Measurements from ENCODE around the gene SYAP1. TPM values are rescaled to one million over a fixed set of nuclear protein-coding genes. Genes with fewer than 3 reads are reported as not detected.
"Not testable (repeated sequence)": the region's sequence is repeated elsewhere in the genome, so short reads cannot be mapped to it uniquely, and the experiment has no call there.

The SYAP1 gene
- total RNA-seq, 1 donor from 2014 or later = 14.2 TPM

DNA sequence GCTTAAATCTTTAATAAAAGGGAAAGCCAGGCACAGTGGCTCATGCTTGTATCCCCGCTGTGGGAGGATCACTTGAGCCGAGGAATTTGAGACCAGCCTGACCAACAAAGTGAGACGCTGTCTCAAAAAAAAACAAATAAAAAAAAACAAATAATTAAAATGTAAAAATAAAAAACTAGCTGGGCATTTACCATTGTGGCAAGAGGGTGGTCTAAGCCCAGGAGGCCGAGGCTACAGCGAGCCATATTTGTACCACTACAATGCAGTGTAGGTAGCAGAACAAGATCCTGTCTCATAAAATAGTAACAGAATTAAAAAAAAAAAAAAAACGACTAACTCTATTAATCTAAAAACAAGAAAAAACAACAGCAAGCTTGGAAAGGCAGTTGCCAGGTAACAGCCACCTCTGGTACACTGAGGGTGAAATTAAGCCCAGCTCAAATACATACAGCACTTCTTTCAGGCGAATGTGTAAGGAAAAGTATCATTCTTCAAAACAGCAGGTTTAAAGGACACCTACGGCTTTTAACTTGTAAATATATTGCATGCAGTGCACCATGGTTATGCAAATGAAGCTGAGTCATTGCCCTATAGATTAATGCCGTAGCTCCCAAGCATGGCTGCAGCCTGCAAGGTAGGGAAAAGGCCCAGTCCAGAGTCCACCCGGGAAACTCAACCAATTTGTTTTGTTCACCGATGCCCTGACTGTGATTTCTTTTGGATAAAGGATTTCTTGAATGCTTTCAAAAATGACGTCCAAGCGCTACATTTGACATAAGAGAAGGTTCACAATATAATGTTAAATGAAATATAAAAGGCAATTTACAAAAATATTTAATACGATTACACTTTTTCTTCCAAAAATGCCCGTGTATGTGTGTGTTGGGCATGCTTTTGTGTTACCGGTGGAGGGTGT lies 52.3 kb downstream of the SYAP1 start:
- H3K9me3 ChIP-seq = no peaks in the 10 kb centered on the region
- H3K27ac ChIP-seq = no peak overlapping the region
- intact Hi-C loops (cut with DNase I) = no loop called here
- no peak overlapping the region for H3K4me3 ChIP-seq
- H3K4me1 ChIP-seq = no peaks in the 10 kb centered on the region
- TF ChIP-seq CTCF (IDR thresholded peaks at IDR 0.05) = no peak
- H3K27me3 ChIP-seq = no peaks in the 10 kb centered on the region
- DNase-seq (ENCODE audit: low spot score in 2 of 2) = no peak
- no peaks in the 10 kb centered on the region for H3K36me3 ChIP-seq

DNA sequence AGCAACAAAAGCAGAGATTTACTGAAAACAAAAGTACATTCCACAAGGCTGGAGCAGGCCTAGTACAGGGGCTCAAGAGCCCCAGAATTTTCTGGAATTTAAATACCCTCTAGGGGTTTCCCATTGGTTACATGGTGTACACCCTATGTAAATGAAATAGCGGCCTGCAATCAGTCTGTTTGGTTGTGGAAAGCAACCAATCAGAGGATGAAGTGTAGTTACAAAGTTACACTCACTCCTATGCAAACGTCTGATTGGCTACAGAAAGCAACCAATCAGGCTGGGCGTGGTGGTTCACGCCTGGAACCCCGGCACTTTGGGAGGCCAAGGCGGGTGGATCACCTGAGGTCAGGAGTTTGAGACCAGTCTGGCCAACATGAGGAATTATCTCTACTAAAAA lies 53.0 kb downstream of the SYAP1 start:
- no peak overlapping the region for H3K4me3 ChIP-seq
- no peaks in the 10 kb centered on the region for H3K9me3 ChIP-seq
- H3K4me1 ChIP-seq = no peaks in the 10 kb centered on the region
- no peak for TF ChIP-seq CTCF (IDR thresholded peaks at IDR 0.05)
- DNase-seq (ENCODE audit: low spot score in 2 of 2) = no peak
- no peak overlapping the region for H3K27ac ChIP-seq
- intact Hi-C loops (cut with DNase I) = no loop called here
- H3K27me3 ChIP-seq = no peaks in the 10 kb centered on the region
- no peaks in the 10 kb centered on the region for H3K36me3 ChIP-seq

GRCh38 chrX:16774746-16775145 lies 55.3 kb downstream of the SYAP1 start:
- no peaks in the 10 kb centered on the region for H3K9me3 ChIP-seq
- no peak for TF ChIP-seq CTCF (IDR thresholded peaks at IDR 0.05)
- no peak overlapping the region for H3K27ac ChIP-seq
- intact Hi-C loops (cut with DNase I) = no loop called here
- no peaks in the 10 kb centered on the region for H3K27me3 ChIP-seq
- DNase-seq (ENCODE audit: low spot score in 2 of 2) = no peak
- no peak overlapping the region for H3K4me3 ChIP-seq
- no peaks in the 10 kb centered on the region for H3K36me3 ChIP-seq
- H3K4me1 ChIP-seq = no peaks in the 10 kb centered on the region

DNA sequence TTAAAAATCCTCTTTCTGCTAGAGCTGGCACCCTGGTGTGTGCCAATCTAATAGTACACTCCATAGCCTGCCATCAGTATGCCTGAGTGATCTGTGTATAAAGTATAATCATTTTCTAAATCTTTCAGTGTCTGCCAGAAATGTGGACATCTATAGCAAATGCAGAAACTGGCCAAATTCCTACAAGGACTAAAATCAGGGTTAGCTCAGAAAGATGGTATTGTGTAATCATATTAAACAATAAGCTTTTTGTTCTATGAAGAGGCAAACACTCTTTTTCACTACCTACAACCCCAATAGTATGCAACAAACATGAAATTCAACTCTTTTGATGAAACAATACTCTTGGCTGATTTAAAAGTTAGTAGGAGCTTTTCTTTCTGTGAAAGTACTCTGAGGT lies 59.1 kb downstream of the SYAP1 start:
- Histone ChIP-seq H3K27ac (no peak overlapping the region), H3K9me3 (no peaks in the 10 kb centered on the region), H3K4me3 (no peak overlapping the region), H3K27me3 (no peaks in the 10 kb centered on the region), H3K4me1 (no peaks in the 10 kb centered on the region), H3K36me3 (no peaks in the 10 kb centered on the region)
- intact Hi-C loops (cut with DNase I) = no loop called here
- TF ChIP-seq CTCF (IDR thresholded peaks at IDR 0.05) = no peak
- DNase-seq (ENCODE audit: low spot score in 2 of 2) = no peak

- intact Hi-C loops (cut with DNase I) = no loop called here
- H3K27me3 ChIP-seq = no peaks in the 10 kb centered on the region
- DNase-seq (ENCODE audit: low spot score in 2 of 2) = no peak
- H3K4me3 ChIP-seq = no peak overlapping the region
- H3K9me3 ChIP-seq = no peaks in the 10 kb centered on the region
- H3K27ac ChIP-seq = no peak overlapping the region
- H3K36me3 ChIP-seq = no peaks in the 10 kb centered on the region
- H3K4me1 ChIP-seq = no peaks in the 10 kb centered on the region
- TF ChIP-seq CTCF (IDR thresholded peaks at IDR 0.05) = no peak
Measured at GRCh38 chrX:16778993-16779392, 59.6 kb downstream of the SYAP1 start.

DNA sequence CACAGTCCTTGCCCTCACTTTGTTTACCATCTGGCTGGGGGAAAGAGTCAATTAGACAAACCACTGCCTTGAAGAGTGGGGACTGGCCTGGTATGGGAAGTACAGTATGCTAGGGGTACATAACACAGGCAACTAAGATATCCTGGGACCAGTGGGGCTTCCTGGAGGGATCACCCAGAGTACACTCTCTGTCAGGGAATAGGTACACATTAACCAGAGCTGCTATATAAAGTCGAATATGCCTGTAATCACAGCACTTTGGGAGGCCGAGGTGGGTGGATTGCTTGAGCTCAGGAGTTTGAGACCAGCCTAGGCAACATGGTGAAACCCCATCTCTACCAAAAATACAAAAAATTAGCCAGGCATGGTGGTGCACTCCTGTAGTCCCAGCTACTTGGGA lies 60.4 kb downstream of the SYAP1 start:
- H3K27ac ChIP-seq; H3K4me3 ChIP-seq; intact Hi-C loops (cut with DNase I); H3K36me3 ChIP-seq; H3K9me3 ChIP-seq; H3K4me1 ChIP-seq; H3K27me3 ChIP-seq; DNase-seq (ENCODE audit: low spot score in 2 of 2): not testable (repeated sequence)
